WERI-Rb-1 (cell line): Measurements from ENCODE around the gene EFHC1.

Experiments
- DNase-seq: peaks from one replicate; pipeline ENCODE4 v3.0.0-alpha.2; 2020
- H3K27ac ChIP-seq: fragments of 250-450 bp; sonication (Bioruptor Pico); 2 replicates; pipeline ENCODE4 v1.5.1; 2020; ENCODE audit warnings: mild to moderate bottlenecking, moderate library complexity
- H3K27me3 ChIP-seq: fragments of 250-450 bp; sonication (Bioruptor Pico); 2 replicates; pipeline ENCODE4 v1.5.1; 2021; ENCODE audit warnings: mild to moderate bottlenecking, low read depth, moderate library complexity; ENCODE audit not compliant: insufficient read depth, severe bottlenecking
- H3K36me3 ChIP-seq: fragments of 250-450 bp; sonication (Bioruptor Pico); 2 replicates; pipeline ENCODE4 v1.5.1; 2020; ENCODE audit warnings: mild to moderate bottlenecking, moderate library complexity
- H3K4me3 ChIP-seq: 2 replicates; pipeline ENCODE4 v1.5.1; 2011; ENCODE audit warnings: low read depth, mild to moderate bottlenecking, control low read depth, low read length
- H3K9me3 ChIP-seq: fragments of 250-450 bp; sonication (Bioruptor Pico); 2 replicates; pipeline ENCODE4 v1.5.1; 2021; ENCODE audit warnings: mild to moderate bottlenecking, moderate library complexity; ENCODE audit not compliant: severe bottlenecking
- TF ChIP-seq, protein P1 (sequence below): IDR thresholded peaks from 2 replicates; pipeline ENCODE4 v1.5.1; 2011; ENCODE audit warnings: low read depth, mild to moderate bottlenecking, control low read depth, inconsistent platforms, low read length

The EFHC1 gene

DNA sequence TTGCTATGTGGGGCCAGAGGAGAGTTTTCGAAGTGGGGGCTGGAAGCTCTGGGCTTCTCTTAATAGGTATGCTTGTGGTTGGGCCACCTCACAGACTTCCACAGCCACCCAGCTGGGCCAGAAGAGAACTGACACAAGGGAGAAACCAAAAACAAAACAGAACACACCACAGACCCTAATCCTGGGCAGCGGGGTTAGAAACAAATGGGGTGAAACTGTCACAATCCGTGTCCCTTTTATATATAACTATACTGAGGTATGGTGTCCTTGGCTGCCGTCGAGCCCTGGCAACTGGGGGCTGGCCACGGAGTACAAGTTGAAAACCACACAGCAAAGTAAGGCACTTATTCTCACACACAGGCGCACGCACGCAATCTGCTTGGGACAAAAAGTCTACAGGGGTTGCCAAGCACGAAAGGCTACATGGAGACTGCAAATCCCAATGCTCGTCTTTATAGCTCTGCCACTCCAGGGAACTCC, 78.4 kb downstream of the EFHC1 start:
- Histone ChIP-seq H3K9me3 (peaks cover 3% of the 10 kb centered on the region), H3K4me3 (no peak overlapping the region), H3K36me3 (peaks cover 24% of the 10 kb centered on the region), H3K27ac (peak overlapping the region; percentile 76), H3K27me3 (no peaks in the 10 kb centered on the region)
- TF ChIP-seq, protein P1, sequence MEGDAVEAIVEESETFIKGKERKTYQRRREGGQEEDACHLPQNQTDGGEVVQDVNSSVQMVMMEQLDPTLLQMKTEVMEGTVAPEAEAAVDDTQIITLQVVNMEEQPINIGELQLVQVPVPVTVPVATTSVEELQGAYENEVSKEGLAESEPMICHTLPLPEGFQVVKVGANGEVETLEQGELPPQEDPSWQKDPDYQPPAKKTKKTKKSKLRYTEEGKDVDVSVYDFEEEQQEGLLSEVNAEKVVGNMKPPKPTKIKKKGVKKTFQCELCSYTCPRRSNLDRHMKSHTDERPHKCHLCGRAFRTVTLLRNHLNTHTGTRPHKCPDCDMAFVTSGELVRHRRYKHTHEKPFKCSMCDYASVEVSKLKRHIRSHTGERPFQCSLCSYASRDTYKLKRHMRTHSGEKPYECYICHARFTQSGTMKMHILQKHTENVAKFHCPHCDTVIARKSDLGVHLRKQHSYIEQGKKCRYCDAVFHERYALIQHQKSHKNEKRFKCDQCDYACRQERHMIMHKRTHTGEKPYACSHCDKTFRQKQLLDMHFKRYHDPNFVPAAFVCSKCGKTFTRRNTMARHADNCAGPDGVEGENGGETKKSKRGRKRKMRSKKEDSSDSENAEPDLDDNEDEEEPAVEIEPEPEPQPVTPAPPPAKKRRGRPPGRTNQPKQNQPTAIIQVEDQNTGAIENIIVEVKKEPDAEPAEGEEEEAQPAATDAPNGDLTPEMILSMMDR = no peak
- DNase-seq = peak; percentile 39

DNA sequence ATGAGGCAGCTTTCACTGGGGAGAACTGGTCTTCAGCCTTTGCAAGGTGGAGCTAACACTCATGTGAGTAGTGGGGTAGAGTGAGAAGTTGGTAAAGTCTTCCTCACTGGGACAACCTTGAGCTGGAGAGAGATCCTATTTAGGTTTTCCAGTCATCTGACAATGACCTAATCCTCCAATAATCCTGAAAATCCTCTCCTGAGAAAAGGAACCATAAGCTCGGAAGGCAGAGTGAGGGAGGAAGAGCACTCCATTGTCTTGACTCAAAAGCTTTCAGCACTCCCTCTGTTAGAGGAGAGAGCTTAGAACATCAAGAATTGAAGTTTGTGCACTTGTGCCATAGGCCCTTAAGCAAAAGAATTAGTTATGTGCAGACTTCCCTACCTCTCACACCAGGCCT, 78.9 kb downstream of the EFHC1 start:
- peak overlapping the region; percentile 76 for H3K27ac ChIP-seq
- TF ChIP-seq, protein P1 = no peak
- peak; percentile 53 for DNase-seq
- no peak overlapping the region for H3K4me3 ChIP-seq
- no peaks in the 10 kb centered on the region for H3K27me3 ChIP-seq
- peaks cover 3% of the 10 kb centered on the region for H3K9me3 ChIP-seq
- peaks cover 24% of the 10 kb centered on the region for H3K36me3 ChIP-seq

DNA sequence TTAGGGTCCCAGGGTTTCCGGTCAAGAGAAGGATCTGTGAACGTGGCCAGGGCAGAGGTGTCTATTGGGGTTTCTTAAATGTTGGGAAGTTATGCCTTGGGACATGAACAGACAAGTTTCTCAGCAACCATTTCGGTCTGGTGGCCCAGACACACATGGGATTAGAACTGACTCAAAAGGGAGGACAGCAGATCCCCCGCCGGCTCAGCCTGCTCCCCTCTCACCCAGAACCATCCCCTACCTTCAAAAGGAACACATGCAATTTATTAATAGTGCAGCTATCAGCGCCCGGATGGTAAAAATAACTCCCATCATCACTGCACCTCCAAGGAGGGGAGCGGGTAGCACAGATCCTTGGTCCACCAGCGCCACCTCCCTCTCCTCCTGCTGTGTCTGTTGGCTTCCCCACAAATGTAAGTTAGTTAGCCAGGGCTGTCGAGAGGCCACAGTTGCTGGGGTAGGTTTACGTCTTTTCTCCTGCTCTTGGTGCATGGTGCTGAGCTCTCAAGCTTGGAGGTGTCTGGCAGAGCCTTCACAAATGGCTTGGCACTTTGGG, 79.6 kb downstream of the EFHC1 start:
- Histone ChIP-seq H3K4me3 (no peak overlapping the region), H3K27me3 (no peaks in the 10 kb centered on the region), H3K36me3 (peaks cover 19% of the 10 kb centered on the region), H3K27ac (peak overlapping the region; percentile 76), H3K9me3 (peaks cover 1% of the 10 kb centered on the region)
- TF ChIP-seq, protein P1 = peak; percentile 47; the same call in 1 of the 2 replicates
- peak; percentile 52 for DNase-seq

DNA sequence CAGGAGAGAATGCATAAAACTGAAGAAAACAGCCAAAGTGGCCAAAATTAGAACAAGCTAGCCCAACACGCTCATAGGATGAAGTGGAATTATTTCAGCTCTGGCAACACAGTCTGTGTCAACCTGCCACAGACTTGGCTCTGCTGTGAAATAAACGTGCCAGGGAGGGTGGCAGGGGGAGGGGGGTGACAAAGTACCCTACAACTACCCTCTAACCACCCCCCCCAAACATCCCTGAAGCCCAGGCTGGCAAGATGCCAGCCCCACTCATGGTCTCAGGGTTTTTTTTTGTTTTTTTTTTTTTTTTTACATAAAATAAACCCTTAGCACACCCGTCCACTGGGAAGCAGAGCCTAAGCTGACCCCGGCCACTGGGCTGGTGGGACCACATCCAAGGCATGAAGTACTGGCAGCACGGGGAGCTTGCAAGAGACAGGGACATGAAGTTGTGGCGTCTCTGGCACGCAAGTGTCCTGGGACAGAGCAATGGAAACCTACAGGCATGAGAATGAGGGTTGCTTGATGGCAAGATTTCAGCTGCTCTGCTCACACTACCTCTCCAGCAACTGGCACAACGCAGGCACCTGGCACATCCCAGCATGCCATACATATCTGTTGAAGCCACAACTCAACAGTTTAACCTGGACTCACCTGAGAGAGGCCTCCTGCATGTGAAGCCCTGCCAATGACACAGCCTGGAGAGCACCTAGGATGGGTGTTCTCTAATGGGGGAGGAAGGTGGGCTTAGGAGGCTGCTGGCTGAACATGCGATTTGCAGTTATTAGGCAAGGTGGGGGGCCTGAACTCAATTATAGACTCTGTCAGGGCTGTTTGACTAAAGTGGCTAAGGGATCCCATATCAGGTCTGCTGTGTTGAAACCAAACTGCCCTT, 80.3 kb downstream of the EFHC1 start:
- no peaks in the 10 kb centered on the region for H3K27me3 ChIP-seq
- no peak overlapping the region for H3K4me3 ChIP-seq
- no peaks in the 10 kb centered on the region for H3K9me3 ChIP-seq
- TF ChIP-seq, protein P1 = no peak
- H3K27ac ChIP-seq = peak overlapping the region; percentile 76
- H3K36me3 ChIP-seq = peaks cover 26% of the 10 kb centered on the region
- DNase-seq = no peak

DNA sequence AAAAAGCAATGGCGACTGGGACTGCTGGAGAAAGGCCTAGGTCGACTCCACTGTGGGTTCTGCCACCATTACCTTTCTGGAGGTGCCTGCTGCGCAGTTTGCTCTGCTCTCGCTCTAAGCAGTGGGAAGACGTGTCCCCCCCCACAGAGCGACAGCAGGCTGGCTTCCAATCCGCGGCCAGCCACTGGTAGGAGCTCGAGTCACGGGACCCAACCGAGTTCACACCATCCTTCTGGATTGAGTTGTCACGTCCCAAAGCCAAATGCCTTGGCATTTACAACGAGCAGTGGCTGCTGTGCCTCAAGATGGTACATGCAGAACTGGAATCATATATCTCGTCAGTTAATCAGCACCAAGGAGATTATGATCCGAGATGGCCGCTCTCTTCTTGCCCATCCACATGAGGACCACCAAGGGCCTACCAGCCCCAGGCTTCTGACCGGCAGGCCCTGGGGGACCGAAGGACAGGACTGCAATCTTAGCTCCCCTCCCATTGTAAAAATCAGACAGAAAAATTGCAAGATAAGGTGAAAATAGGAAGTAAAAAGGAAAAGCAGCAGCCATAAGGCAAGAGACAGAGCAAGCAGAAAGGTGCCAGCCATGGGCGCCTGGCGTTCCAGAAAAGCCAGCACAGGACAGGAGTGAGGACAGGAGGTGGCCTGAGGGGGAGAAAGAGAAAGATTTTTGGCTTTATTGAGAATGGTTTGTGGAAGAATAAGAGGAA, 82.3 kb downstream of the EFHC1 start:
- H3K4me3 ChIP-seq = no peak overlapping the region

More for the DNA sequence above, 82.3 kb downstream of the EFHC1 start:
- TF ChIP-seq, protein P1 = no peak
- Histone ChIP-seq H3K9me3 (no peaks in the 10 kb centered on the region), H3K27me3 (no peaks in the 10 kb centered on the region), H3K27ac (no peak overlapping the region; the same call in 1 of the 2 replicates), H3K36me3 (peaks cover 43% of the 10 kb centered on the region)
- DNase-seq = no peak
